Keratinocyte (primary cell): ENCODE data around the gene LSM6. TPM values are rescaled to one million over a fixed set of nuclear protein-coding genes. Genes with fewer than 3 reads are reported as not detected.

Experiments used
- polyA plus RNA-seq, 5 experiments: library from polyadenylated mRNA; depleted of rRNA in 3 of 5; stranded (reverse) in 3 of 5; stranded (forward) in 1 of 5; unstranded in 1 of 5; fragments of >200 nt; gene quantifications; 1 replicate in 1 of 5; 2 replicates in 3 of 5; 3 replicates in 1 of 5; pipeline versions ENCODE4 v1.2.1 to v1.2.3, GENCODE V29; 2011 to 2012; ENCODE audit warnings: missing spikeins in 2 of 5, low read depth in 1 of 5, low replicate concordance in 1 of 5

Gene LSM6
- polyA plus RNA-seq, 1 donor (not counting 4 experiments of a cell fraction or from before 2014, with no cell fraction given) = 33.7 TPM

Other genes starting within 250 kb of the LSM6 start
- 4.7 to 9.8 TPM (median 5.2 TPM) in 3 replicates for gene ZNF827, start 236.9 kb upstream of the LSM6 start, polyA plus RNA-seq
- gene REELD1, start 38.8 kb downstream of the LSM6 start, polyA plus RNA-seq = 0.06 TPM in 1 of 3 replicates, not detected in the others